Naive thymus-derived CD8-positive, alpha-beta T cell (primary cell): ENCODE results near the gene NUAK1. TPM values are rescaled to one million over a fixed set of nuclear protein-coding genes. Genes with fewer than 3 reads are reported as not detected.

Source experiments
- ATAC-seq, 2 donors: fragments of 150-1000 bp; cut with Tn5 transposase in 1 of 2; sonication (Bioruptor Pico), chemical (Tn5 transposase) in 1 of 2; 1 replicate in 1 of 2; 2 replicates in 1 of 2; pipeline ENCODE4 v1.10.0; 2021; ENCODE audit warnings: mild to moderate bottlenecking in 2 of 2, moderate library complexity in 2 of 2
- POLR2A ChIA-PET: fragments of 350-600 bp; sonication (Branson Sonifier 250); formaldehyde crosslinking; loops from one replicate; lab custom pipeline; 2021; ENCODE audit warnings: antibody characterized with exemption; lab: Charles Lee
- DNase-seq, 10 donors: peaks; one replicate each; pipeline versions ENCODE4 v3.0.0 to v3.0.0-alpha.2; 2020 to 2022
- H3K27ac Mint-ChIP-seq, 10 donors: one replicate each; pipeline ENCODE4 v1.8.0; 2020 to 2022; ENCODE audit warnings: mild to moderate bottlenecking in 10 of 10, mixed read lengths in 10 of 10, moderate library complexity in 4 of 10, inconsistent platforms in 1 of 10
- H3K27me3 Mint-ChIP-seq, 5 donors: one replicate each; pipeline ENCODE4 v1.8.0; 2021 to 2022; ENCODE audit warnings: mixed read lengths in 5 of 5
- H3K36me3 Mint-ChIP-seq, 3 donors: one replicate each; pipeline ENCODE4 v1.8.0; 2020 to 2022; ENCODE audit warnings: mixed read lengths in 3 of 3, mild to moderate bottlenecking in 2 of 3, inconsistent platforms in 1 of 3
- H3K4me1 Mint-ChIP-seq, 4 donors: one replicate each; pipeline ENCODE4 v1.8.0; 2021 to 2022; ENCODE audit warnings: mixed read lengths in 4 of 4
- H3K4me3 Mint-ChIP-seq, 10 donors: one replicate each; pipeline ENCODE4 v1.8.0; 2020 to 2022; ENCODE audit warnings: mild to moderate bottlenecking in 10 of 10, mixed read lengths in 10 of 10, moderate library complexity in 6 of 10, inconsistent platforms in 1 of 10
- H3K9me3 Mint-ChIP-seq, 9 donors: one replicate each; pipeline ENCODE4 v1.8.0; 2020 to 2022; ENCODE audit warnings: mixed read lengths in 9 of 9, mild to moderate bottlenecking in 3 of 9, inconsistent platforms in 1 of 9, moderate library complexity in 1 of 9
- polyA plus RNA-seq, 3 donors: library from polyadenylated mRNA; unstranded; fragments of 300-500 nt; fragmentation: Illumina TruSeq; gene quantifications; one replicate each; pipeline ENCODE4 v1.2.3, GENCODE V29; 2021
- total RNA-seq, 8 experiments: library from RNA in 2 of 8; stranded (reverse) in 2 of 8; gene quantifications; one replicate each; pipeline ENCODE4 v1.2.3 and lab custom pipeline; 2021 to 2026

NUAK1 gene
- total and polyA plus RNA-seq, 5 experiments from 2014 or later, result 0.08 TPM; not detected in 4

- H3K9me3 Mint-ChIP-seq, result peaks cover 0 to 9% (median 0%) of the 10 kb centered on the region in 9 donors
- H3K27ac Mint-ChIP-seq, result no peak overlapping the region
- POLR2A ChIA-PET, result no interaction called here
- H3K4me3 Mint-ChIP-seq, result no peak overlapping the region
- ATAC-seq, result no peak
- H3K4me1 Mint-ChIP-seq, result no peaks in the 10 kb centered on the region
- H3K36me3 Mint-ChIP-seq, result no peaks in the 10 kb centered on the region
- H3K27me3 Mint-ChIP-seq, result peaks cover 0 to 32% (median 7%) of the 10 kb centered on the region in 5 donors
- DNase-seq, result no peak
Observed at GRCh38 chr12:106066726-106067325, 71.9 kb downstream of the NUAK1 start.

- Mint-ChIP-seq H3K27ac (no peak overlapping the region), H3K4me3 (no peak overlapping the region), H3K4me1 (no peaks in the 10 kb centered on the region), H3K36me3 (no peaks in the 10 kb centered on the region), H3K27me3 (peaks cover 3 to 38% (median 7%) of the 10 kb centered on the region in 5 donors), H3K9me3 (peaks cover 0 to 9% (median 0%) of the 10 kb centered on the region in 9 donors)
- no peak for ATAC-seq
- DNase-seq, result no peak
- POLR2A ChIA-PET, result no interaction called here
Observed at GRCh38 chr12:106066051-106066705, 72.6 kb downstream of the NUAK1 start.

- POLR2A ChIA-PET, result no interaction called here
- DNase-seq (no peak), ATAC-seq (no peak)
- Mint-ChIP-seq H3K9me3 (peaks cover 0 to 9% (median 0%) of the 10 kb centered on the region in 9 donors), H3K36me3 (no peaks in the 10 kb centered on the region), H3K4me3 (no peak overlapping the region), H3K4me1 (no peaks in the 10 kb centered on the region), H3K27ac (no peak overlapping the region), H3K27me3 (peaks cover 5 to 42% (median 7%) of the 10 kb centered on the region in 5 donors)
Observed at GRCh38 chr12:106065506-106065905, 73.2 kb downstream of the NUAK1 start.

GRCh38 chr12:106064721-106065021, 74.1 kb downstream of the NUAK1 start:
- Mint-ChIP-seq H3K4me1 (no peaks in the 10 kb centered on the region), H3K27me3 (peaks cover 6 to 40% (median 8%) of the 10 kb centered on the region in 5 donors), H3K4me3 (no peak overlapping the region), H3K27ac (no peak overlapping the region), H3K36me3 (no peaks in the 10 kb centered on the region), H3K9me3 (peaks cover 0 to 9% (median 0%) of the 10 kb centered on the region in 9 donors)
- DNase-seq (no peak), ATAC-seq (no peak)
- POLR2A ChIA-PET, result no interaction called here

- H3K36me3 Mint-ChIP-seq, result no peaks in the 10 kb centered on the region
- POLR2A ChIA-PET, result no interaction called here
- no peak for DNase-seq
- peaks cover 0 to 9% (median 0%) of the 10 kb centered on the region in 9 donors for H3K9me3 Mint-ChIP-seq
- H3K4me1 Mint-ChIP-seq, result no peaks in the 10 kb centered on the region
- no peak overlapping the region for H3K4me3 Mint-ChIP-seq
- ATAC-seq, result no peak
- H3K27ac Mint-ChIP-seq, result no peak overlapping the region
- peaks cover 7 to 41% (median 8%) of the 10 kb centered on the region in 5 donors for H3K27me3 Mint-ChIP-seq
Observed at GRCh38 chr12:106063826-106064720, 74.7 kb downstream of the NUAK1 start.

GRCh38 chr12:106062693-106063092, 76.1 kb downstream of the NUAK1 start:
- H3K4me1 Mint-ChIP-seq, result no peaks in the 10 kb centered on the region
- H3K9me3 Mint-ChIP-seq, result peaks cover 0 to 9% (median 0%) of the 10 kb centered on the region in 9 donors
- no peak for ATAC-seq
- H3K27me3 Mint-ChIP-seq, result peaks cover 7 to 53% (median 8%) of the 10 kb centered on the region in 5 donors
- POLR2A ChIA-PET, result no interaction called here
- no peaks in the 10 kb centered on the region for H3K36me3 Mint-ChIP-seq
- DNase-seq, result no peak
- no peak overlapping the region for H3K27ac Mint-ChIP-seq
- no peak overlapping the region for H3K4me3 Mint-ChIP-seq

GRCh38 chr12:106058256-106059182, 80.2 kb downstream of the NUAK1 start:
- POLR2A ChIA-PET, result no interaction called here
- peaks cover 3 to 27% (median 18%) of the 10 kb centered on the region in 9 donors for H3K9me3 Mint-ChIP-seq
- H3K27ac Mint-ChIP-seq, result no peak overlapping the region
- peaks cover 0 to 11% (median 2%) of the 10 kb centered on the region in 3 donors for H3K36me3 Mint-ChIP-seq
- H3K4me1 Mint-ChIP-seq, result no peaks in the 10 kb centered on the region
- DNase-seq (no peak), ATAC-seq (no peak)
- peaks cover 5 to 46% (median 9%) of the 10 kb centered on the region in 5 donors for H3K27me3 Mint-ChIP-seq
- H3K4me3 Mint-ChIP-seq, result no peak overlapping the region

GRCh38 chr12:106054049-106054448, 84.7 kb downstream of the NUAK1 start:
- H3K27me3 Mint-ChIP-seq, result peaks cover 7 to 40% (median 15%) of the 10 kb centered on the region in 5 donors
- peaks cover 0 to 11% (median 2%) of the 10 kb centered on the region in 3 donors for H3K36me3 Mint-ChIP-seq
- peaks cover 3 to 27% (median 18%) of the 10 kb centered on the region in 9 donors for H3K9me3 Mint-ChIP-seq
- DNase-seq (no peak), ATAC-seq (no peak)
- POLR2A ChIA-PET, result no interaction called here
- no peak overlapping the region for H3K27ac Mint-ChIP-seq
- no peak overlapping the region for H3K4me3 Mint-ChIP-seq
- no peaks in the 10 kb centered on the region for H3K4me1 Mint-ChIP-seq

- peaks cover 0 to 11% (median 2%) of the 10 kb centered on the region in 3 donors for H3K36me3 Mint-ChIP-seq
- no peak overlapping the region for H3K4me3 Mint-ChIP-seq
- H3K27ac Mint-ChIP-seq, result no peak overlapping the region
- POLR2A ChIA-PET, result no interaction called here
- no peak for ATAC-seq
- peaks cover 3 to 27% (median 18%) of the 10 kb centered on the region in 9 donors for H3K9me3 Mint-ChIP-seq
- no peak for DNase-seq
- no peaks in the 10 kb centered on the region for H3K4me1 Mint-ChIP-seq
- peaks cover 11 to 43% (median 21%) of the 10 kb centered on the region in 5 donors for H3K27me3 Mint-ChIP-seq
Observed at GRCh38 chr12:106051853-106052531, 86.8 kb downstream of the NUAK1 start.

GRCh38 chr12:106049546-106049945, 89.2 kb downstream of the NUAK1 start:
- no peak for DNase-seq
- Mint-ChIP-seq H3K36me3 (no peaks in the 10 kb centered on the region), H3K4me1 (no peaks in the 10 kb centered on the region), H3K9me3 (peaks cover 0 to 7% (median 2%) of the 10 kb centered on the region in 9 donors), H3K4me3 (no peak overlapping the region), H3K27me3 (peaks cover 11 to 43% (median 21%) of the 10 kb centered on the region in 5 donors), H3K27ac (peak overlapping the region in 1 of 10 donors; percentile 21)
- no peak for ATAC-seq
- POLR2A ChIA-PET, result no interaction called here

GRCh38 chr12:106049105-106049504, 89.6 kb downstream of the NUAK1 start:
- POLR2A ChIA-PET, result no interaction called here
- Mint-ChIP-seq H3K27me3 (peaks cover 11 to 43% (median 21%) of the 10 kb centered on the region in 5 donors), H3K9me3 (peaks cover 0 to 6% (median 0%) of the 10 kb centered on the region in 9 donors), H3K36me3 (no peaks in the 10 kb centered on the region), H3K27ac (peak overlapping the region in 1 of 10 donors; percentile 21), H3K4me1 (no peaks in the 10 kb centered on the region), H3K4me3 (no peak overlapping the region)
- DNase-seq (no peak), ATAC-seq (no peak)
